NCI-H1694 treated with DMSO at 0.1 percent for 48 hours (cell line): ENCODE results near the gene FAM171A1.
"Not testable (repeated sequence)": the region's sequence is repeated elsewhere in the genome, so short reads cannot be mapped to it uniquely, and the experiment has no call there.

Source experiments
- DNase-seq: peaks from one replicate; lab custom pipeline; 2025; lab: John Stamatoyannopoulos, UW

Gene FAM171A1

DNA sequence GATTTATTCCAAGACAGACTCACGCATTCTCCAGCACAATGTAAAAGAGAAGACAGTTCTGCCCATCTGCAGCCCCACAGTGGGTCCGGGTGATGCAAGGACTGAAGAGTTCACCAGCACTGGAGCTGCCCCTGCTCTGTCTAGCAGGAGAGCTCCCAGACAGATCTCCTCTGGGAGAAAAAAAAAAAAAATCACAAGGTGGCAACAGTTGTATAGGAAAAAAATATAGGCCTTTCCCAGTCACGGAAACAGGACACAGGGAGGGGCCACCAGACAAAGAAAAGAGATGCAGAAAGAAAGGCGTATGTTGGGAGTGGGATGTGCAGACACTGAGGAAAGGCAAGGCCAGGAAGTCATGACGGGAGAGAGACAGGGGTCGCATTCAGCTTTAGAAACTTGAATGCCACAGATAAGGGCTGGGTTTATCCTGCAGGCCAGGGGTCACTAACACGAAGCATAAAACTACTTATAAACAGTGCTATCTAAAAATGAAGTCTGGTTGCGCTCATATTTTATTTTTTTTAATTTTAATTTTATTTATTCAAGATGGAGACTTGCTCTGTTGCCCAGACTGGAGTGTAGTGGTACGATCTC, 54.1 kb downstream of the FAM171A1 start:
- no peak for DNase-seq

DNA sequence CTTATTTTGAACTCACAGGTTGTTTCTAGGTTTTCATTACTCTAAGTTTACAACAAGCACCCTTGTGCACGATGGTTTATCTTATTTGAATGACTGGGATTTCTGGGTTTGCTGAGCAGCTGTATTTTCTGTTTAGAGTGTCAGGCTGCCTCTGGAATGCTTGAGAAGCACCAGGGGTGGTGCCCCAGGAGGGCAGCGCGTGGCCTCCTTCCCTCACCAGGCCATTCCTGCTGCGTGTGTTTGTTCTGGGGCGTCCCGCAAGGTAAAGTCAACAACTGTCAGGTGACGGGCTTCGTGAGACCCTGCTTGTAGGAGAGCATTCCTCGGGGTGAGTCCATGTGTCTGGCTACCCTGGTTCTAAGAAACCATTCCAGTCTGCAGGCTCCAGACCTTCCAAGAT, 54.9 kb downstream of the FAM171A1 start:
- DNase-seq: no peak

DNA sequence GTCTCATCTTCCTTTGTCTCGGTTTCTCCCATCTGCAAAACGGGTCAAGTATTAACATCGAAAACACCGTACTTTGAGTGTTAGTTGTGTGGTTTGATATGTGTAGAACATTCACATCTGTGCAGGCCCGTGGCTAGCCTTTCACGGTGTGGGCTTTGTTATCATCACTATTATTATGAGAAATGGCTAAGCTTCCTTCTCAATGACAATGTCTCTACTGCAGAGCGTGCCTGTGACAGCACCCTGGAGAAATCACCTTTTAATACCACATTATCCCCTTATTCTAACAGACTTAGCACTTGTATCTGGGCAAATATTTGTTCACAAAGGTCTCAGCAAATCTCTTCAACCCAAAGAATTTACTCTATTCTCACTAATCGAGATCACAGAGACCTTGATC, 55.8 kb downstream of the FAM171A1 start:
- no peak for DNase-seq

DNA sequence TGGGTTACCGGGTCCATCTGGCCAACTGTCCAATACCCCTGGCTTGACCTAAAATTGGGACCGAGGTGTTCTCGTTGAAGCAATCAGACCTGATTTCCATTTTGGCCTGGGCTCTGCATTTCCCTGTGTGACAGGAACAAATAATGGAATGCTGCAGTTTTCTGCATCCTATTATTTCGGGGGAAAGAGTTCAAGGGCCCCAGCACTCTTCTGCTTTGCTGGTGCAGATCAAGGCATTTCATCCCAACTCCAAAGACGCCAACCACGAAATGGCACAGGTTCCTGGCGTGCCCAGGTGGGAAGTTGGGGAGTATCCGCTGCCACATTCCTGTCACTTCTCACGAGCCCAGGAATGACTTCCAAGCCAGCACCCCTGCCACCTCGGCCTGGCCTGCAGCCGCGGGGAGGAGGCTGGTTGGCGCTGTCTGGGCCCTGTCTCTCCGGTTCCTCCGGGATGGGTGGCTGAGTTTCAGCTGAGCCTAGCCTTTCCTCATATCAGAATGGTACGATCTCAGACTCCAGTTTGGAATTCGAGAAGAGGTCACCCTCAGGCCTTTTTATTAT, 56.5 kb downstream of the FAM171A1 start:
- DNase-seq: no peak

DNA sequence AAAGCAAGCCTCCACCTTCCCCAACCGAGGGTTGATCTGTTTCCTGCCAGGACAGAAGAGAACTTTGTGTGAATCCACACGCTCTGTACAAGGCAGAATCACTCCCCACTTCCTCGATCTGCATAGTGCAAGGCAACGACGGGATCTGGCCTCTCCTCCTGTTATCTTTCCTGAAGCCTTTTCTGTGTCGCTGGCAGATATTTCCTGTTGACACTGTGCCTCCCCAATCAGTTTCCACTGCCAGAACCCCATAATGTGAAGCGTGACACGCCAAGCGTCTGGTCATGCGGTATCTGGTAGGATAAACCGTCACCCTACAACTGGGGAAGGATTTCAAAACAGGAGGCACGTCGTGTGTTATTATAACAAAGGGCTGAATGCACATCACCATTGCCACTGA, 57.2 kb downstream of the FAM171A1 start:
- DNase-seq: no peak

DNA sequence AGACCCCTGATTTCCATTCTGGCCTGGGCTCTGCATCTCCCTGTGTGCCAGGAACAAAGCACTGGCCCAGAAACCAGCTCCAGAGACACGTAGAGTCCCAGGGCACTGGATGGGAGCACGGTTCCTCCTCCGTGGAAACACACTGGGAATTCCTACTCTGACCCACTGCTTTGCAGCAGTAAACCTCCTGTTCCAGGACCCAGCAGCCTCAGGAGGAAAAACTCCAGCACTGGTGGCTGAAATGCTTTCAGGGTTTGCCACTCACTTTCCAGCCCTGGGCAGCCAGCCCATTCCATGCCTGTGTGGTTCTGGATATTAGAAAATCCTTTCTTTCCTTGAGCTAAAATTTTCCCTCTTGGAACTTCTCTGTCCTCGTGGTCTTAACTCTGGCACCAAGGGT, 58.0 kb downstream of the FAM171A1 start:
- no peak for DNase-seq

DNA sequence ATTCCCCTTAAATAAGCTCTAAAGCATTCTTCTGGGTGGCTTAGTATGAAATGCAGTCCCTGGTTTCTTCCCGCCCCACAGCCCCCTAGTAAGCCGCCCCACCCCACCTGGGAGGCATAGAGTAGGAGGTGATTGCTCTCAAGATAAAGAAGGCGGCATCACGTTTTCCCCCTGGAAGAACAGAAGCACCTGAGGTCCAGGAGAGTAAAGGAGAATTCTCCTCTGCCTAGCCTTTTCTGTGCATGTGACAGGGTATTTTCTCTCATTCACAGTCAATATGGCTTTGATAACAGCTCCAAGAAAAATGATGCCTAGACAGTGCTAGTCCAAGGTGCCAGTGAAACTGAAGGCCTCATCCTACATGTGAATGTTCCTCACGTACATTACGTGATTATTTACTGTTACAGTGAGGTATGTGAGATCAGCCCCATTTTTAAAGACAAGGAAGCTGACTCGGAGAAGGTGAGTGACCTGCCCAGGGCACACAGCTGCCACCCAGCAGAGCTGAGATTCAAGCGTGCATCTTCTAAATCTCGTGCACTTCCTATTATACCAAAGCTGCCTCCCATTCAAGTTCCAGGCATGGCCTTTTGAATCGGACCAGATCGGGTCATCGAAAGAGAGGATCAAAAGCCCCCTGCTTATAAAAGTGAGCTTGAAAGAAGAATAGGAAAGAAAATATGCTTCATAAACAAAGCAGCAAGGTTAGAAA, 59.4 kb downstream of the FAM171A1 start:
- no peak for DNase-seq

DNA sequence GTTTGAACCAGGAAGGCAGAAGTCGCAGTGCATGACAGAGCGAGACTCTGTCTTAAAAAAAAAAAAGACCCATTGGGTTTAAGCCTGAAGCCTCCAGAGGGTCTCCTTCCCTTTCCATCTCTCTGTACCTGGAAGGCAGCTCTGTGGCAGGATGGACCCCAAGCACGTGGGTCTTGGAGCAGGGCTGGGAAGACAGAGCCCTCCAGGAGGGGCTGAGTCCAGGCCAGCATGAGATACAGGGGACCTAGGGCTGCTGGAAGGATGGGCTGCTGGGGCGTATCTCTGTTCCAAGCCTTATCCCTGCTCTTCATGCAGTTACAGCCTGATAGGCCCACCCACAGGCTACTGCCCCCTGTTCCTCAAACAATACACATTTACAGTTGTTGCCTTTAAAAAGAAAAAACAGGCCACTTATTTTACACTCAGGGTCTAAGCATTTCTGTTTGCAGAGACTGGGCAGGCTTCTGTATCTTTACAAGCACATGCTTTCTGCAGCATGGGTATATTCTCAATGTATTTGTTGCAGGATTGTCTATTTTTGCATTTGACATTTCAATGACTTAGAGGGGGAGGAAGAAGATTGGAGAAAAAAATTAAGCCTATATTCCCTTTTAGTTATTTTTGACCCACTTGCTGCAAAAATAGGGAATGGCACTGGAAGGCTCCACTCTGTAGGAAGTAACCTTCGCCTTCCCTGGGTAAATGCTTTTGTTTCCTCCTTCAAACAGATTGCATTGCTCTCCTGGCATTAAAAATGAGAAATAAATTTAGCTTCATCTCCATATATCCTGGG, 60.1 kb downstream of the FAM171A1 start:
- no peak for DNase-seq

DNA sequence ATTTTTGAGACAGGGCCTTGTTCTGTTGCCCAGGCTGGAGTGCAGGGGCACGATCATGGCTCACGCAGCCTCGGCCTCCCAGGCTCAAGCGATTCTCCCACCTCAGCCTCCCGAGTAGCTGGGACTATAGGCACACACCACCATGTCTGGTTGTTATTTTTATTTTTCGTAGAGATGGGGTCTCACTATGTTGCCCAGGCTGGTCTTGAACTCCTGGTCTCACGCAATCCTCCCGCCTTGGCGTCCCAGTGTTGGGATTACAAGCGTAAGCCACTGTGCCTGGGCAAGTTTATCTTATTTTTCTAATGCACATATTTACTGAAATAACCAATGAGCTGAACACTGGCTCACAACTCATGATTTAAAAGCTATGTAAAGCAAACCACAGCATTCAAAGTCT, 61.9 kb downstream of the FAM171A1 start:
- DNase-seq: no peak

DNA sequence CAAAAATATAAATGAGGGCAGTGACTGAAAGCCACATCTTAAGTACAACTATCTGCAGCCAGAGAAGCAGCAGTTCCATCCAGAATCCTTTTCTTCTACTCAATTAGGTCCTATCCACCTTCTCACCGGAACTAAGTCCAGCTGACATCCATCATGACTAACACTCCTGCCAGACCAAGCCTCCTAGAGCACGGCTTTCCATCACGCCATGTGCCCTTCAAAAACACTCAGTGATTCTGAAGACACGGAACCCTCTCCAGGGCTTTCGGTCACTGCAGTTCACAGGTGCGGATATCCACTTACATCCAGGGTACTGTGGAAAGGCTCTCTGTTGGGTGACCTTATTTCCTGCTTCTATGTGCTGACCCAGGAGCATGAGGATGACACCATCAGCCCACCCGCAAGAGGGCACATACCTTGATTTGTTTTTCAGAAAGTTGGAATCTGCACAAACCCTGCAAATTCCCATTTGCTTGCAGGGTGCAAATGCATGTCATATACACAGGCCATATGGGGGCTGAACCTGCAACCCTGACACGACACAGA, 64.3 kb downstream of the FAM171A1 start:
- no peak for DNase-seq

DNA sequence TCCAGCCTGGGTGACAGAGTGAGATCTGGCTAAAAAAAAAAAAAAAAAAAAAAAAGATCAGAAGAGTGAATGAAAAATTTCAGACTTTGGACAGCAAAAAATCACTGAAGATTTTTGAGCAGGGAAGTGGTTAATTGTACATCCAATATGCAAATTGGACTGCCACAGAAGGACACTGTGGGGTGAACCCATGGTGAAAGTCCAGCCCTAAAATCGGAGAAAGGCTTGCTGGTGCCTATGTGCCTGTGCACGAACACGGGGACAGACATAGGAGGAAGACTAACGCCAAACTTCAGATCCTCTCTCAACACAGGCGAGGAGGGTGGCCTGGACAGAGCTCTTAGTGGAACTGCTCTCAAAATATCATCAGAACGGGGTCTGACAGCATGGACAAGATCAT, 65.5 kb downstream of the FAM171A1 start:
- no peak for DNase-seq

DNA sequence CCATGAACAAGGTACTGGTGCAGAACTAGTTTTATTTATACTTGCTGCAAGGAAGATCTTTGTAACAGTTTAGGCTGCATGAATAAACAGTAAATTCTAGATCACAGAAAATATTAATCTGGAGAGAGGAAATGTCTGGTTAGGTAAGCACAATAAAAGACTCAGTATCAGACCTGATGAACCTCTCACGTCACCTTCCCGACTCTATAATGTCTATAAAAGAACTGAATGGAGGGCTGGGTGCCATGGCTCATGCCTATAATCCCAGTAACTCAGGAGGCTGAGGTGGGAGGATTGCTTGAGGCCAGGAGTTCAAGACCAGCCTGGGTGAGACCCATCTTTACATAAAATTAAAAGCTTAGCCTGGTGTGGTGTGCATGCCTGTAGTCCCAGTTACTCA, 65.9 kb downstream of the FAM171A1 start:
- no peak for DNase-seq

DNA sequence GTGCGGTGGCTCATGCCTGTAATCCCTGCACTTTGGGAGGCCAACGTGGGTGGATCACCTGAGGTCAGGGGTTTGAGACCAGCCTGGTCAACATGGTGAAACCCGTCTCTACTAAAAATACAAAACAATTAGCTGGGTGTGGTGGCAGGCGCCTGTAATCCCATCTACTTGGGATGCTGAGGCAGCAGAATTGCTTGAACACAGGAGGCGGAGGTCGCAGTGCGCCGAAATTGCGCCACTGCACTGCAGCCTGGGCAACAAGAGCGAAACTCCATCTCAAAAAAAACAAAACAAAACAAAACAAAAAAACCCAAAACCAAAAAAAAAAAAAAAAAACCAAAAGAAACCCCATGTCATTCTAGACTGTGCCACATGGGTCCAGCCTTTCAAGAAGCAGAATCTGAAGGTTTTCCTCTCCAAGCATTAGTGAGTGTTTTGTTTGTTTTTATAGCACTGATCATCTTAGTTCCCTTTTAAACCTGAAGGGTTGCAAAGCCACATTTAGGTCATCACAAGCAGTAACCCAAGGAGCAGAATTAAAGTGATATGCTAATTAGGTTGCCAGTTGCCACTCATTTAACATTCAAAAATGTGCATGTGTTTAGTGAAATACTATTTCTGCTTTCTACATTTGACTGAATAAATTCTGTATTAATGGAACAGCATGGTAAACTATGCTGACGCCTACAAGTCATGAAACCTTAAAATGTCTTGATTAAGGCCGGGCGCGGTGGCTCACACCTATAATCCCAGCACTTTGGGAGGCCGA, 68.7 kb downstream of the FAM171A1 start:
- DNase-seq: not testable (repeated sequence)

DNA sequence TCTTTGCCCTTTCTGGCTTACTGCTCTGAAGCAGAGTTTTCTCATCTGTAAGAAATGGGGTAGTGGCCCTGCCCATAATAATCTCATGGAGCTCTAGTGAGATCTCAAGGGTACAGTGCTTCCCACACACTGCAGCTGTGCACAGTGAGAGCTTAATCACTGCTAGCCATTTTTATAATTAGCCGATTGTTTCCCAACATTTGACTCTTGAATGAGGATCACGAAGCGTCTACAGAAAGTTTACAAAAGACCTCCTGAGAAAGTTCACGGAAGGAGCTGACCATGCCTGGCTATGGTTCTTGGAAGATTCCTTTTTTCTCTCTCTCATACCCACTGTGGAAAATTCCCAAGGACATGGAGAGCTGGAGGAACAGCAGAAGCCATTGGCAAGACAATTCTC, 70.4 kb downstream of the FAM171A1 start:
- DNase-seq: no peak

DNA sequence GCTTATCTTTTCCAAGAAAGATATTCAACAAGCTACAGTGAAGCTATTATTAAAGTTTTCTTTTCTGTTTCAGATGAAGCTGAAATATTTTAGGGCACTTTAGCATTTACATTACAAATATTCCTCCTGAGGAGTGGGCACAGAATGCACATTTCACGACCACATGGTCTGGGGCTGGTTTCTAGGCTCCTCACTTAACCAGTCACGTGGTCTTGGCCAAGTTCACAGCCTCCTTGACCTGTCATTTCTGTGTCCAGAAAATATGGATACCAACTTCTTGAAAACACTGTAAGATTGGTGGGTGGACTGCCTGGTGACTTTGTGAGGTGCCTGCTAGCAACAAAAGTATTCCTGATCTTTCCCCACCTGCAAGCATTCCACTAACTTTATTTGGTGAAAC, 70.9 kb downstream of the FAM171A1 start:
- DNase-seq: no peak

DNA sequence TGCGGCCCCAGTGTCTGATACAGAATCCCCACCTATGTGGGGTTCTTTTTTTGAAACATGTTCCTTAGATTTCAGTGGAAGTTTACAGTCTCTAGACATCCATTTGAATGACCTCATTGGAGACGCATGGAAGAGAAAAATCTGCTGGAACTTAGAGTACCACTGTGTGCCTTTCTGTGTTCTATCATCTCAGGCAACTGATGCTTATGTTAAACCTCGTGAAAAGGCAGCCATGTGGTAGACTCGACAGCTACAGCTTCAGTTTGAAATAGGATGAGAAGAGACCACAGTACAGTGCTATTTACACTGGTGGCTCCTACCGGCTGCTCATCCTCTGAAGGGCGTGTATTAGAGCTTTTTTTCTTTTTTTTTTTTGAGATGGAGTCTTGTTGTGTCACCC, 74.4 kb downstream of the FAM171A1 start:
- no peak for DNase-seq

DNA sequence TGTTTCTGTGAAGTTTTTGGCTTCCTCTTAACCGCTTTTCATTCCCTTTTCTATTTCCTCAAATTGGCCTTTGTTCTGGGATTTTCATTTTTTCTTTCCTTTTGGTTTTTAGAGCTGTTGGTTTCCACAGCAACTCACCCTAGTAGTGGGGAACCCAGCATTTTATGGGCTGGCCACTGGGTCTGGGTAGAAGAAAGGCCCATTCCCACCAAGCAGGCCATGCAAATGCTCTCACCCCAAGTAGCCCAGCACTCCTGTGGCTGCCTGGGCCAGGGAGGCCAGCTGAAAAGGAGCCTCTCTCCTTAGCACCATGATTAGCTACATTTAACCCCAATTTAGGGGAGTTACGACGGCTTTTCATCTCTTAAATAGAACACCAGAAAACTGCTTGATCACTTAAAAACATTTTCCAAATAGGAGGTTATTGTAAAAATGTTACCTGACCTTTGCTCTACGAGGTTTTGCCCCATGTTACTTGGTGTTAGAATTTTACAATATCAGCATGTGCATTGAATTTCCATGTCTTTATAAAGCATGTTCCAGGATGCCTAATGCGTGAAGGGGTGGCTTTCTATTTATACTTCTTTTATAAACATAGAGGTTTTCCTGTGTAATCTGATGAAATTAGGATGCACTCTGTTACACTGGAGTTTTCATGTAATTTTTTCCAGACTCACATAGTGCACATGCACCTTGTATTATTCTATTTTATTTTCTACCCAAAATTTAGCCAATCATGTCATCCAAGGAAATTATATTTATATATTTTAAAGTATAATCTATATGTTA, 75.4 kb downstream of the FAM171A1 start:
- DNase-seq: no peak

DNA sequence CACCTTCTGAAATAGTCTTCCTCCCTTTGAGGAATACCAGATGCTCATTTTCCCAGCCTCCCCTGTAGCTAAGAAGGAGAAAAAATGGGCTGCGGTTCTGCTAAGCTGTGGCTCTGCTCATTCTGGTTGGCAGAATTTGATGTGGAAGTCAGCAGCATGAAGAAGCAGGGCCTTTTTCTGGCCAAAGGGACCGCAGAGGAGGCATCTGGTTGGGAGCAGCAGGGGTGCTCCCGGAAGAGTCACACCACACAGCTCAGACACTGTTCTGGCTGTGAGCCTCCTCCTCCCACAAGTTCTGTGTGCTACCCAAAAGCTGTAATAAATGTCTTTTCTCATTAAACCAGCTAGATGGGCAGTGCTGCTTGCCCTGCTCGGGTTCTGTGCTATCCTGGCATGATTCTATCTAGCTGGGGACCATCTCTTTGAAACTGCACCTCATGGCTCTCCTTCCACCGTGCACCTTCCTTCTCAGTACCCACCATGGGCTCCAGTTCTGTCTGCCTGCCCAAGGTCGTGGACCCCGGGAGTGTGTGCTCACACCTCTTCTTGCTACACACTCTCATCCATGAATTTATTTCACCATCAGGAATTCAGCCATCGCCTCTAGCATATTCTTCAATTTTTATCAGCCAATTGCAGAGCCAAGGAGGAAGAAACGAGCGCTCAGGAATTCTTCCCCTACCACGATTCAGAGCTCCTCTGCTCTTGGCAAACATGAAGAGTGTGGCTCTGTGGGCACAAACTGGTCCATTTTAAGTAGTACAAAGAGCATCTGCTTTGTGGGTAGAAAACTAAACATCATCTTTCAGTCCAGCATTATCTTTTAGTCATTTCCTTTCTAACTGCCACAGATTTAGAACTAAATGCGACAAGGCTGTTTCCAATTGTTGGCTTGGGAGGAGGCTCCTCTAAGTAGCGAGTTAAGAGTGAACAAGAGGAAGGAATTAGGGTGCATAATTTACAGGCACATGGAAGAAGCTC, 76.9 kb downstream of the FAM171A1 start:
- DNase-seq: no peak

DNA sequence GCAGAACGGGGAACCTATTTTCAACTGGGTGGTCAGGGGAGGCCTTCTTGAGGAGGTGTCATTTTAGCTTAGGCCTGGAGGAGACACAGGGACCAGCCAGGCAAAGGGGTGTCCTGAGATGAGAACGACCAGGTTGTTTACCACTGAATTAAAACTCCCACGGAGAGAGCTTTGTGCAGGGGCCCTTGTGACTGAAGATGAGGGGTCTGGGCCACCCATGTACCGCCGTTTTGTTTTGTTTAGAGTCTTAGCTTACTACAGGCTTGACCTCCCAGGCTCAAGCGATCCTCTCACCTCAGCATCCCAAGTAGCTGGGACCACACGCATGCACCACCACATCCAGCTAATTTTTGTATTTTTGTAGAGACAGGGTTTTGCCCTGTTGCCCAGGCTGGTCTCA, 80.4 kb downstream of the FAM171A1 start:
- DNase-seq: no peak

DNA sequence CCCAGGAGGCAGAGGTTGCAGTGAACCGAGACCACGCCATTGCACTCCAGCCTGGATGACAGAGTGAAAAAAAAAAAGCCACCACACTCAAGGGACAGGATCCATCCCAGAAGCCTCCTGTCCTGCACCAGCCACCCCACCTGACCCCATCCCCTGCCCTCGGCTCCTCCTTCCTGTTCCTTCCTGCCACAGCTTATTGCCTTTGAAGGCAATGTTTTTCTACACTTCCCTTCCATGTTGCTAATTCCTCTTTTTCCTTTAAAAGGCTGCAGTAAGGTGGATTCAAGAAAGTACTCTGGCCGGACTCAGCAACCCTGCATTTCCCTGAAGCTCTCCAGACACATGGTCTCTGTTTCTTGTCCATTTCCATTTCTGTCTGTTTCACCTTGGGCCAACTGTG, 80.9 kb downstream of the FAM171A1 start:
- no peak for DNase-seq
